Measurements from ENCODE around the gene PKP4. TPM values are rescaled to one million over a fixed set of nuclear protein-coding genes. Genes with fewer than 3 reads are reported as not detected.

Gene PKP4
- total RNA-seq, 1 donor from 2014 or later = 39.4 TPM

DNA sequence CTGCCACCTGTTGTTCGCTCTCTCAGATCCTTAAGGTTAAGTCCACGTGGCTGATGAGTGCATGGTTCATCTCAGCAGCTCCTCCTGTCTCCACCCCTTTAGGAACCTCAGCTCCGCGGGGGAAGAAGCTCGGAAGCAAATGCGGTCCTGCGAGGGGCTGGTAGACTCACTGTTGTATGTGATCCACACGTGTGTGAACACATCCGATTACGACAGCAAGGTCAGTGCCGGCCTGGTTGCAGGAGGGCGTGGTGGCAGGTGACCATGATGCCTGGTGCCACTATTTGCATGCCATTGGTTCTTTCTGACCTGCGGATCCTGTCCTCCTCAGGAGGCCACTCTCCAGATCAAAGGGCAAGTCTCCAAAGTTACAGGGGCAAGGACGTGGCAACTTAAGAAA, 204.5 kb downstream of the PKP4 start:
- no peak for DNase-seq (ENCODE audit: low spot score)
- no peak for TF ChIP-seq CTCF (IDR thresholded peaks at IDR 0.05)
- no peaks in the 10 kb centered on the region for H3K27me3 Mint-ChIP-seq (ENCODE audit: low read depth)
- no peak overlapping the region for H3K4me3 Mint-ChIP-seq (ENCODE audit: unreplicated experiment)
- H3K9me3 Mint-ChIP-seq (ENCODE audit: low read depth) = no peaks in the 10 kb centered on the region
- H3K36me3 Mint-ChIP-seq (ENCODE audit: low read depth) = peaks cover 5% of the 10 kb centered on the region
- H3K27ac Mint-ChIP-seq (ENCODE audit: unreplicated experiment) = no peak overlapping the region
- peaks cover 15% of the 10 kb centered on the region for H3K4me1 Mint-ChIP-seq (ENCODE audit: low read depth)

DNA sequence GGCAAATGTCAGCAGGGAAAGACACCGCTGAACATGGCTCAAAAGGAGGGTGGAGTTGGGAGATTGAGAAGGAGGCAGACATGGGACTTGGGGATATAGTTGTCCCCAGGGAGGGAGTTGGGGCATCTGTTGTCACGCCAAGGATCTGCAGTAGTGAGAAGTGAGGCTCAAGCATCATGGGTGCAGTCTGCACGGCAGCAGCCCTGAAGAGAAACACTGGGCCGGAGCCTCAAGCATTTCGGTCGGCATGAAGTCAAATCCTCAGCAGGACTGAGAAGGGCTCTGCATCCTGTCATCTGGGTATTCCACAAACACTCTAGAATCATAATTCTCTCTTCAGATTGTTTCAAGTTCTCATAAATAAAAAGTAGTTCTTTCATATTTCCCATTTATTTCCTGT, 205.7 kb downstream of the PKP4 start:
- Mint-ChIP-seq H3K27ac (ENCODE audit: unreplicated experiment) (no peak overlapping the region), H3K4me3 (ENCODE audit: unreplicated experiment) (no peak overlapping the region), H3K27me3 (ENCODE audit: low read depth) (no peaks in the 10 kb centered on the region), H3K4me1 (ENCODE audit: low read depth) (peaks cover 19% of the 10 kb centered on the region), H3K36me3 (ENCODE audit: low read depth) (peaks cover 14% of the 10 kb centered on the region), H3K9me3 (ENCODE audit: low read depth) (no peaks in the 10 kb centered on the region)
- TF ChIP-seq CTCF (IDR thresholded peaks at IDR 0.05) = no peak
- DNase-seq (ENCODE audit: low spot score) = no peak

GRCh38 chr2:158663796-158664195, 207.0 kb downstream of the PKP4 start:
- DNase-seq (ENCODE audit: low spot score) = no peak
- no peak for TF ChIP-seq CTCF (IDR thresholded peaks at IDR 0.05)
- Mint-ChIP-seq H3K4me1 (ENCODE audit: low read depth) (peaks cover 27% of the 10 kb centered on the region), H3K4me3 (ENCODE audit: unreplicated experiment) (no peak overlapping the region), H3K27ac (ENCODE audit: unreplicated experiment) (no peak overlapping the region), H3K9me3 (ENCODE audit: low read depth) (no peaks in the 10 kb centered on the region), H3K27me3 (ENCODE audit: low read depth) (no peaks in the 10 kb centered on the region), H3K36me3 (ENCODE audit: low read depth) (peaks cover 18% of the 10 kb centered on the region)

GRCh38 chr2:158664987-158665386, 208.2 kb downstream of the PKP4 start:
- H3K27me3 Mint-ChIP-seq (ENCODE audit: low read depth) = no peaks in the 10 kb centered on the region
- H3K4me1 Mint-ChIP-seq (ENCODE audit: low read depth) = peaks cover 27% of the 10 kb centered on the region
- H3K9me3 Mint-ChIP-seq (ENCODE audit: low read depth) = no peaks in the 10 kb centered on the region
- H3K4me3 Mint-ChIP-seq (ENCODE audit: unreplicated experiment) = no peak overlapping the region
- H3K36me3 Mint-ChIP-seq (ENCODE audit: low read depth) = peaks cover 21% of the 10 kb centered on the region
- peak overlapping the region; percentile 4 for H3K27ac Mint-ChIP-seq (ENCODE audit: unreplicated experiment)
- DNase-seq (ENCODE audit: low spot score) = no peak
- no peak for TF ChIP-seq CTCF (IDR thresholded peaks at IDR 0.05)

- no peak for TF ChIP-seq CTCF (IDR thresholded peaks at IDR 0.05)
- H3K9me3 Mint-ChIP-seq (ENCODE audit: low read depth) = no peaks in the 10 kb centered on the region
- no peaks in the 10 kb centered on the region for H3K27me3 Mint-ChIP-seq (ENCODE audit: low read depth)
- H3K36me3 Mint-ChIP-seq (ENCODE audit: low read depth) = peaks cover 24% of the 10 kb centered on the region
- H3K4me3 Mint-ChIP-seq (ENCODE audit: unreplicated experiment) = no peak overlapping the region
- no peak for DNase-seq (ENCODE audit: low spot score)
- peaks cover 27% of the 10 kb centered on the region for H3K4me1 Mint-ChIP-seq (ENCODE audit: low read depth)
- no peak overlapping the region for H3K27ac Mint-ChIP-seq (ENCODE audit: unreplicated experiment)
Observed at GRCh38 chr2:158665536-158666302, 209.0 kb downstream of the PKP4 start.
